Activated gamma-delta T cell treated with anti-CD3 and anti-CD28 coated beads, Interleukin-2, amount 50 U/mL, for 16 hours (primary cell): Measurements from ENCODE around the gene TMEM100.

ENCODE experiments used
- DNase-seq: peaks from one replicate; pipeline ENCODE4 v3.0.0-alpha.2; 2020; ENCODE audit warnings: low read depth

TMEM100 gene

DNA sequence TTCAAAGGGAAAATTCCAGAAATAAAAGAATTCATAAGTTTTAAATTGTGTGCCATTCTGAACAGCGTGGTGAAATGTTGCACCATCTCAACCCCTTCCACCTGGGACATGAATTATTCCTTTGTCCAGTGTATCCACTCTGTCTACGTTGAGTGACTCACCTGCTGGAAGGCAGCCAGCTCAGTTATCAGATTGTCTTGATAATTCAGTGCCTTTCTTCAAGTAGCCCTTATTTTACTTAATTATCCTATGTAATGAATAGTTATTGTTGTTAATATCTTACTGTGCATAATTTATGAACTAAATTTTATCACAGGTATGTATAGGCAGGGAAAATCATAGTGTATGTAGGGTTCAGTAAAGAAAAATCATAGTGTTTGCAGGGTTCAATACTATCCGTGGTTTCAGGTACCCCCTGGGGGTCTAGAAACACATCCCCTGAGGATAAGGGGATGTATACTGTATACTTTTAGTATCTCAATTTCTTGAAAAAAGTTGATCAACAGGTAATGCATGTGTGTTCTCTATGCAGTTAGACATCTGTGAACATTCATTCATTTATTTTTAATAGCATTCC is 20.5 kb upstream of the TMEM100 start:
- no peak for DNase-seq

DNA sequence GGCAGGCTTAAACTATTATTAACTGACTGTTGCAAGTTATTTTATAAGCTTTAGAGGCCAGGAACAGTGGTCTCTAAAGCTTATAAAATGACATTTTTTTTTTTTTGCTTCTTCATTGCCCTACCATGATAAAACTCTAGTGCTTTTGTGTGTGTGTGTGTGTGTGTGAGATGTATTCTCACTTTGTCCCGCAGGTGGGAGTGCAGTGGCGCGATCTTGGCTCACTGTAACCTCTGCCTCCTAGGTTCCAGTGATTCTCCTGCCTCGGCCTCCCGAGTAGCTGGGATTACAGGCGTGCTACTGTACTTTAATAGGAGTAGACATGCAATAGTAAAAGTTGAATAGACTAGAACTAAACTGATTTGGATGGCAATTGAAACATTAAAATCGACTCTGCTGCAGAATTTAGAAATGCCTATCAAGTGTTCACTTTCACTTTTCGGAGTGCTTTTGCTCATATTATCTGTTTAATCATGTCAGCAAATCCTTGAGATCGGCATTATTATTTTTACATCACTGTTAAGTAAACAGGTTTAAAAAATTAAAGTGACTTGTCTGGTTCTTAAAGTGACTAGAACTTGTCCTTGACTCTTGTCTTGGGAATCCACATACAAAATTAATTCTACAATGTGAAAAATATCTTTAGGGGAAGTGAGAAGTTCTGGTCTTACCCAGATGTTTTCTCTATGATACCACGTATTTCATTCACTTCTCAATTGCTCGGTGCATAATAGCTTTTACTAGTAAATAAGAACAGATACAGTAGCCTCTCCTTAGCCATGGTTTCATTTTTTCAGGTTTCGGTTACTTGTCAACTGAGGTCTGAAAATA is 19.8 kb upstream of the TMEM100 start:
- no peak for DNase-seq

DNA sequence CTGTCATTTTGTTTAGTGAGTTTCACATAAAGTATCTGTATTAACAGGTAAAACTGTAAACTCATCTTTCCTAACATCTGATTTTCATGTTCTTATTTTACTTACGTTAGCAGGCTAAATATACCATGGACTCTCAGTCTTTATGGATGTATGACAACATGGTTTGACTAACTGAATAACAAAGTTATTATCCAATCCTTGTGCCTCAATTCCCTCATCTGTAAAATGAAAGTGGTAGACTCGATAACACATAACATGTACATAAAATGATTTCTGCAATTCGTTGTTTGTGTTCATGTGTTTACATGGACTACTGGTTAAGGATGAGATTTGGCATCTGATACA is 18.7 kb upstream of the TMEM100 start:
- DNase-seq: no peak

DNA sequence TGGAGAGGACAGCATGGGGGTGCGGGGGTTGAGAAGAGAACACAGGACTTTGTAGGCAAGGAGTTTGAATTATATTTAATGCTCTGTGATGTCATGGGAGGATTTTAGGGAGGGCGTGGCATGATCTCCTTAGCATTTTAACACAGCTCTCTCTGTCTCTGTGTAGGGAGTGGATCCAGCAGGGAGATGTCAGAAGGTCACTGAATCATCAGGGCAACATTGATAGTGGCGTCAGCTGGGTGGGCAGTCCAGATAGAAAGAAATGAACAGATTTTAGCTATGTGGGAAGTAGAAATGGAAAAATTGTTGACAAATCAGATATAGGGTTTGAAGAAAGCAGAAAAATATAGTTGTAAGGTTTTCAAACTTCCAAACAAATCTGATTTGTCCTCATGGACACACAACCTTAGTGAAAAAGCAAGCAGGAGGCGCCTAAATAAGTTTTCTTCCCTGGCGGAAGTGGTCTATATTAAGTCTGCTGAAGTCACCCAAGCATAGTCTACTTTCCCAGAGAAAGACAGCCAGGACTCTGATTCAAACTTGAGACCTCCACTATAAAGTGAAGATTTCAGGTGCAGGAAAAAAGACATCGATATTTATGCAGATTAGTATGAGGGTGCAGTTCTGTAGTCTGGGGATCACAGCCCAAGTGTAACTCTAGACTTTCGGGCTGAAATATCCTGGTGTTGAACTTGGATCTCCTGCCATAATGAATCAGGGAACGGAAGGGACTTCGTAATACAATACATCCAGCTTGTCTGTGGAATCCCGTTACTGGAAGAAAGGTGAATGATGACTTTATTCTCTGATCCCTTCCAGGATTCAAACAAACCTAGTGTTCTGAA is 18.1 kb upstream of the TMEM100 start:
- DNase-seq: no peak

DNA sequence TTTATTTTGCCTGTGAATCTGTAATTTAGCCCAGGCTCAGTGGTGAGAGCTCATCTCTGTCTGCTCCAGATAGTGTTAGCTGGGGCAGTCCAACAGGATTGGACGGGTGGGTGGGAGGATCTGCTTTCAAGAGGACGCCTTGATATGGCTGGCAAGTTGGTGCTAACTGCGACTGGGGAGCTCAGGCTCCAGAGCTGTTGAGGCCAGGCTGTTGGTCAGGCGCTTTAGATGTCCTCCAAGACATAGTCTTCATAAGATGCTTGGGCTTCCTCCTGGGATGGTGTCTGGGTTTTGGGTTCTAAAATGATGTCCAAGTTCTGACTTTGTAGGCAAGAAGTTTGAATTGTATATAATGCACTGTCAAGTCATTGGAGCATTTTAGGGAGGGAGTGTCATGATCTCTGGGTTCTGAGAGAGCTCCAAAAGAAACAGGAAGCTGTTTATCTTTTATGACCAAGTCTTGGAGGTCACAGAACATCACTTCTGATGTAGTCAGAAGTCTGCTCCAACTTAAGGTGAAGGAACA is 15.4 kb upstream of the TMEM100 start:
- no peak for DNase-seq

DNA sequence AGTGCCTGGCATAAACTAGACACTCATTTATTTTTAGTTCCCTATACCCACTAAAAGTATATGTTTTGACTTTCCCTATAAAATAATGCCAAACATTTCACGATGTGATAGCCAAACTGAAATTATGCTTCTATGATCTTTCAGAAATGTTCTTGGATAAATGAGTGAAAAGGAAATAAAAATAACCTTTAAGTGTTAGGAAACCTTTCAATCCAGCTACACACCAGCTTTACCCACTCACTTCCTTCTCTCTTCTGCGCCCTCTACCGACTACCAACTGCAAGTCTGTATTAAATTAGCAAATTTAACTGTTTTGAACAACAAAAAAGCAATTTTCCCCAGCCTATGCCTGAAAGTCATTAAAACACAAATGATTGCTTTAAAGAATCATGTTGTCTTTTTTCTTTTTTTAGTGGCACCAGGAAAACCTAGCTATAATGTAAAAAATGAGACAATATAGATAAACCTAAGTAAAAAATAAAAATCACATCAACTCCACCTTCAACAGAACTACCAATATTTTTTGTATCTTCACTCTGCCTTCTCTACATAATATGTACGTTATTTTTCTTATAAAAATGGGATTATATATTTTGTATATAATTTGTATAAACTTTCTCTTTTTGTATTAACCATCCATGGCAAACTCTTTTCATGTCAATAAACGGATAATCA is 13.2 kb upstream of the TMEM100 start:
- DNase-seq: no peak

DNA sequence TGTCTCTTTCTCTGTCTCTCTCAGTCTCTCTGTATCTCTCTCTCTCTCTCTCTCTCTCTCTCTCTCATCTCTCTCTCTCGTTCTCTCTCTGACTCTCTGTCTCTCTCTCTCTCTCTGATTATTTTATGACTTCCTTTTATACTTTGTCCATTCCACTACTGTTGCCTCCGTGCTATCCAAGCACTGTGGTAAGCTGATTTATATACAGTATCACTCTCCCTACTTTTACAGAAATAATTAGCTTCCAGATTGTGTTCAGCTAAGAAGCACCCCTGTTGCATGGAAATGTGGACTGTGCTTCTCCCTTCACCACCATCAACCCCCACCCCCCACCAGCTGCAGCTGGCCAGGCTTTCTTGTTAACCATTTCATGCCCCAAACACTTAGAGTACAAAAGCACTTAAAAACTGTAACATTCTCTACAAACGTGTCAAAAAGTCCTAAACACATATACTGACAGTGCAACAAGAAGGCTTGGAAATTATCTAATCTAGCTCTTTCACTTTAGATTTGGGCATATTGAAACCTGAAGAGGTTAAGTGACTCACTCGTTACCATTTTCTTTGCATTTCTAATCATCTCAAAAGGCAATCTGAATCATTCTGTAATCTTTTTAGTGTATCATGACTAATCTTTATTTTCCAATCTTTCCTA is 11.6 kb upstream of the TMEM100 start:
- no peak for DNase-seq

DNA sequence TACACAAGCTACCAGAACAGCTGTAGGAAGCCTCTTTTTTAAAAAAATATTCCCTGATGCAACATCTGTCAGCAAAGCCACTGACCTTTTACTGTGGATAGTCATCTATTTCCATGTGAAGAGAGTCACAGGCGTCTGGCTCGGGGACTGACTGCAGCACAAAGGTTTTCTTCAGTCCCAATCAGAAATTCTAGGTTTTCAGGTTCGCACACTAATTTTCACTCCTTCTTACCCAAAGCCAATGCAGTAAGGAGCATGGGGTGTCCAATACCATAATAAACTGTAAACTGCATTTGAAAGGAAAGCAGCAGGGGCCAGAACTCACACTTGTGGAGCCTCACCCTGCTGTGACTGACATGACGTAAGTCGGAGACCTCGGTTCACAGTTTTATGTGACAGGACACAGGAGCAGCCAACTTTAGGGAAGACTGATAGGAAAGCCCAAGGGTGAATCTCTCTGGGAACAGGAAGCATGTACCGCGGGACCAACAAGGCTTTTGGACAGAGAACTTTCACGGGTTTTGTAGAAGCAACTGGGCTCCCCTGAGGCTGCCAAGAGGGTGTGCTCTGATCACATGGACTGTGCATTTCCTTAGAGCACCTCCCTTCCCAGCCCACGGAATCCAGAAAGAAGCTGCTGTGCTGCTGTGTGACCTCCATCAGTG is 9.1 kb upstream of the TMEM100 start:
- no peak for DNase-seq

DNA sequence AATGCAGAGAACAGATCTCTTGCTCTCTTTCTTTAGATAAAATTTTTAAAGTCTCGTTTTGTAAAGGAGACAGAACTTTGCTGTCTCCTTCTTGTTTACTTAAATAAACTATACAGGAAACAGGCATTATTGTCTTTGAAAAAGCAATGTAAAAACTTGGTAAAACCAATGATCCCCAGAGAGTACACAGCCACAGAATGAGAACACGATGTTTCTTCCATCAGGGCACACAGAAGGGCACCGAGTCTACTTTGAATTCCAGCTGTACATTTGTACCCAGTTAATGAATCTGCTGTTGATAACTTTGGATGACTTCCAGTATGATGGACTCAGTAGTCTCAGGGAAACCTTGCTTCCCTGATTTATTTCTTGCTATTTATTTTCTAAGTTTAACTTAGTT is 8.1 kb upstream of the TMEM100 start:
- DNase-seq: no peak

DNA sequence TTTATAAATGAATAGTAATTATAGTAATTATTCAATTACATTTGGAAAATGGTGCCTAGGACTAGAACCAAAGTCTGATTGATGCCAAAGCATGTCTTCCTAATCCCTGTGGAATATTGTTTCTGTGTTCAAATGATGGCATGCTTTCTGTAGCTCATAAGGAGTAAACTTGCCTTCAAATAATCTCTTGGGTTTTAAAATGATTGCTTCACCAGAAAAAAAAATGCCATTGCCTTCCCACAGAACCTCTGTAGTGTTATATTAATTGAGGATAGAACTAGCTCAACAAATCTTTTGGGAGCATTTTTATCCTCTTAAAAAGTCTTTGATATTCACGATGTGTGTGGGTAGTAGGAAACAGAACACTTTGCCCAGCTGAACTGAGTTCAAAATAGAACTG is 7.7 kb upstream of the TMEM100 start:
- DNase-seq: no peak

DNA sequence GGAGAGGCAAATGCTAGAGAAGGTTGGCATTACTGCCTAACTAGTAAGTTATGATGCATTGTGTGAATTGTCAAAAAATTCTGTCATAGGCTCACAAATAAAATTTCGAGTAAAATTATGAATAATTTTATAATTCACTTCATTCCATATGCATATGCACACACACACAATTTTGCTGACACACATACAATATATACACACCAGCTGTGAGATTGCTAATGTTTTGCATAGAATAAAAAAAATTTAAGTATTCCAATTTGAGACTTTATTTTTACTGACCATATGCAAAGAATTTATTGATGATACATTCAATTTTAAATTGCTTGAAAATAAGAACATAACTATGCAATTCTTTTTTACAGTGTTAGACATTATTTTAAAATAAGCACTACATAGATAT is 6.8 kb upstream of the TMEM100 start:
- DNase-seq: no peak

DNA sequence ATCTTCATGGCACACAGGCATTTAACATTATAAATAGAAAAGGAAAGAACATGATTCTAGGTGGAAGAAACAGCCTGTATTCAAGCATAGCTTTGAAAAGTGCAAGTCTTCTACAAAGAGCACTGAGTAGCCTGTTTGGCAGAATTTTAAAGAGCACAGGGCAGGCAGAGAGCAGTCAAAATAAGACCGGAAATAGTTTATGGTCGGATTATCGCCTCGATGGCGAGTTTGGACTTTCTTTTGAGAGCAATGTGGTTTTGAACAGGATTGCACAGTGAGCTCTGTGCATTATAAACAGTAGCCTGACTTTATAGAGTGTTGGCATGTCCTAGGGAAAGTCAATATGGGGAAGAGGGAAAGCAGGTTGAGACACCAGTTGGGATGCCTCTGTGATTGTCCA is 6.2 kb upstream of the TMEM100 start:
- DNase-seq: no peak

DNA sequence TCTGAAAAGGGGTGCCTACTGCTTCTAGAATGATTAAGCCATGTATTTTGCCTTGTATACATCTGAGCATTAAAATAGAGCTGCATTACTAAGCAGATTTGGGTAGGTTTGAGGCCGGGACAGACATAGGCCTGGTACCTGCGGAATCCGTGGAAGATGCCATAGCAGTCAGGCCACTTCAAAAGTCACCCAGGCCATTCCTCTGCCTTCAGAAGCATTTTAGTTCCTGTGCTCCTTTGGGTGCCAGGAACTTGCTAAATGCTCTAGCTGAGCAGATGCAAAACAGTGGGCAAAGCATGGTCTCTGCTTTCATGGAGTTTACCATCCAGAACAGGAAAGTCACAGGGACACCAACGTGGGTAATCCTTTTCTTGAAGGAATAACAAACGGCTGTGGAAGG is 5.7 kb upstream of the TMEM100 start:
- DNase-seq: no peak

DNA sequence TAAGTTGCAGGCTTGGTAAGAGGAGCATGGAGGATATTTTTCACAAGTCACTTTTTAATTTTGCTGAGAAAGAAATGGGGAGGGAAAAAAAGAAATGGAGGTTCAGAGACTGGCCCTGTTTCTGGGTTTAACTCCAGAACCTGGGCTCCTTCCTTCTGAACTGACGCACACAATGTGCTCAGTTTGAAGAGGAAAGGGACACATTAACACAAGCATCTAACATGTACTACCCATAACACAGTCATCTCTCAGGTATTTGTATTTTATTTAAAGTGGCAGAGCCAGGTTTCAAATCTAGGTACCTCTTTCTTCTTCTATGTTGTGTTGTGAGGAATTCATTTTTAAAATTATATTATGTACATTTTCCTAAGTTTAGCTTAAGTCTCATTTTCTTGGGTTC is 5.3 kb upstream of the TMEM100 start:
- no peak for DNase-seq

DNA sequence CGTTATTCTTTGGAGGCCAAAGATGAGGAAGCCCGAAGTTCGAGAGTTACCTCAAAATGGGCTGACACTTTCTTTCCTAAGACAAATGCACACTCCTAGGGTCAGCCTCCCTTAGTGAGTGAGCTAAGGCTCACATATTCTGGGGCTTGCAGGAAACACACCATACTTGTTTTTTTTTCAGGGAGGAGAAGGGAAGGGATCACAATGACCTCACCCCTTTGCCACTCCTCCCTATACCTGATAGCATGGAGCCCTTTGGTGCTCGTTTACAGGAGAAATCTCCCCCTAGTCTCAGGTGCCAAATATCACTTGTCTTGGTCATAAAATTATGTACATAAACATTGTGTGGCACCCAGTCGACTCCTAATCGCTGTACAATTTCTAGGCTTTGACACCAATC is 4.6 kb upstream of the TMEM100 start:
- DNase-seq: no peak

DNA sequence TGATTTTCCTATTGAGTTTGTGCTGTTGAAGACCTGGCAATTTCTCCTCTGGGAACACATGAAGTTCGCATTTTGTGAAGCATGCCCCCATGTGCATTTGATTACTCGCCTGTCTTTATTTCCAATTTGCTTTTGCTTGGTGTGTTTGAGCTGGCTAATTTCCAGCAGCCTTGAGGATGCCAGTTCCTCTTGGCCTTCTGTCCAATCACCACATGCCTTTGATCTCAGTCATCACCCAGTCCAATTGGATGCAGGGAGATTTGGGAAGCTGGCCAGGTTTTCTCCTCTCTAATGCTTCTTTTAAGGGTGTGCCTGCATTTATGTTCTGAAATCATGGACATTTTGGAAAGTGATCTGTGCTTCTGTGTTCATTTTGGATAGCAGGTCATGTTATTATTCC is 3.8 kb upstream of the TMEM100 start:
- no peak for DNase-seq

DNA sequence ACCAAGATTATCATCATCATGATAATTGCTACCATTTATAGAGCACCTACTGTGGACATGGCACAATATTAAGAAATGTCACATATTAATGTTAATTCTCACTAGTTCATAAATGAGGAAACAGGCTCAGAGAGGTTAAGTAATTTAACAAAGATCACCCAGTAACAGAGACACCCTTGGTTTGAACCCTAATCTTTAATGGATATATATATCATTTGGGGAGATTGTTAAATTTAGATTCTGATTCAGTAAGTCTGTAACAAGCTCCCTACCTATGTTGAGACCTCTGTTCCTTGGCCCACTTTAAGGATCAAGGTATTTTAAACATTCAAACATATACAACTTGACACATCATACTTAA is 804 bp upstream of the TMEM100 start:
- DNase-seq: no peak

DNA sequence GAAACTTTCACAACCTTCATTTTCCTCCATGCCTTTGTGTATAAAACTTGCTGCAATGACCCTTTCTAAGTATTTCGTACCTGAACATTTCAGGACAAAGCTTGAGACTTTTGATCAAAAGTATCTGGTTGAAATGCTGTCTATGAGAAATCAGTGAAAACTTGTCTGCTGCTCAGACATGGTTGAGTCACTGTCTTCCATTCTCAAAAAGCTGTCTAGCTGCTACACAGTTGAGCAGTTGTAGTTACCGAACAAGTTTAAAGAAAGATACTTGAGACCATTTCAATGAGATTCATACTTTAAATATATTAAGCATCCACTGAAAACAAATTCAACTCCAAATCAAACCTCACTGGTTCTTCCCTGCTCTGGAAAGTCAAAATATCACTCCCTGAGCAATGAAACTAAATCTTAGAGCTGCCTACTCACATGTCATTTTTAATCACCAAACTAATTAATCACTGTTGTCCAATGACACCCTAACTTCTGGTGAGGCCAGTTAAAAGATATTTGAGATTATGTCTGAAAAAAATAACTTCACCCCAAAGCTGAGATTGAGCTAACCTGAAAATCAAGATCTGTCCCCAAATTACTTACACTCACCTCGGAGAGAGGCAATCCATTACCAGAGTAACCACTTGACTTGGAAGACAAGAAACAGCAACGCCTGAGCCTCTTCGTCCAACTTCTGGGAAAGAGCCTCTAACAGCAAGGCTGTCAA is 488 bp downstream of the TMEM100 start:
- DNase-seq: no peak

DNA sequence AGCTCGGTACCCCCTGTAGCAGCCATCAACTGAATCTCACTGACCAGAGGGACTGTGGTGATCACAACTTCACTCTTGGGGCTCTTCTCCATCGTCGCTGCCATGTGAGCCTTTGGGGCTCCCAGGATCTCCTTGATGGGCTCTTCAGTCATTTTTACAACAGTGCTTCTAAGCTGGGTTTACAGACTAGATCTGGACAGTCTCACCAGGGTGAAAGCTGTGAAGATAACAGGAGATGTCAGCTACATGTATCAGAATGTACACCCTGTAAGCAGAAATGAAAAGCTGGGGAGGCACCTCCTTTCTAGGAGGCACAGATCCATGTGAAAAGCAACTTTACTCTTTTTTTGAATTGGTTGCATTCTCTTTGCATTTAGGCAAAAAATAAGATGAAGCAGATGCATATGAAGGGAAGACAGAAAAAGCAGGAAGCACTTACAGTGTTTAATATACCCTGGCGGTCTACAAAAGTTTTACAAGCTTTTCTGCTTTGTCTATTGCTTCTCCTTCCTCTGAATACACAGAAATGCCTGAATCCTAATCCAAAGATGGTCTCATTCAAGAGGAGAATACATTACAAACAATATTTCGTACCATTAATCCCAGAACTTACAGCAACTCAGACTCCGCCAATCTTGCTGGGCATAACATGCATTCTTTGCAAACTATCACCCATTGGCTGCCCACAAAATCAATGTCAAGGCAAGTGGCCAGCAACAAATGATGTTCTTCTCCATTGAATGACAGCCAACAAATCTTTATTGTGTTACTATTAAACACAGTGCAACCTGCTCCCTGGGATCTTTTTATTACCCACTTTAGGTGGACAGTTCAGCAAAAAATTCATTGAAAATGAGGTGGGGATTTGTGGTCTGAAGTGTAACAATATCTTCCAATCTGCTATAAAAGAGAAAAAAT is 1.5 kb downstream of the TMEM100 start:
- DNase-seq: no peak
